Skeletal muscle satellite cell (primary cell): ENCODE measurements around the gene CTSO. TPM values are rescaled to one million over a fixed set of nuclear protein-coding genes. Genes with fewer than 3 reads are reported as not detected.
A peak's percentile ranks its signal among the peaks of the same experiment; 100 is the strongest.

Experiments
- H3K27me3 ChIP-seq: 2 replicates; pipeline ENCODE4 v1.7.0; 2013; ENCODE audit warnings: low read length; ENCODE audit not compliant: control insufficient read depth, insufficient read depth
- H3K36me3 ChIP-seq: 2 replicates; pipeline ENCODE4 v1.7.0; 2013; ENCODE audit warnings: mild to moderate bottlenecking, control low read depth, low read length; ENCODE audit not compliant: insufficient read depth
- H3K4me1 ChIP-seq: 2 replicates; pipeline ENCODE4 v1.7.0; 2013; ENCODE audit warnings: low read length; ENCODE audit not compliant: control insufficient read depth, insufficient read depth
- H3K4me2 ChIP-seq: 2 replicates; pipeline ENCODE4 v1.7.0; 2013; ENCODE audit warnings: mild to moderate bottlenecking, low read length
- H3K4me3 ChIP-seq: 2 replicates; pipeline ENCODE4 v1.7.0; 2013; ENCODE audit warnings: low read length
- H3K9ac ChIP-seq: 2 replicates; pipeline ENCODE4 v1.7.0; 2013; ENCODE audit warnings: mild to moderate bottlenecking, low read depth, low read length, moderate library complexity
- H3K9me3 ChIP-seq: replicated peaks from 2 replicates; pipeline ENCODE4 v1.7.0; 2013; ENCODE audit warnings: mild to moderate bottlenecking, control low read depth, low read length
- total RNA-seq: library from RNA; depleted of rRNA; stranded (reverse); fragments of >200 nt; gene quantifications from 2 replicates; pipeline ENCODE4 v1.2.3, GENCODE V29; 2012; rRNA removed

CTSO gene
- total RNA-seq: 6.8 and 8.3 TPM in 2 replicates

GRCh38 chr4:155953151-155954117 is at the start of gene CTSO:
TSS of gene CTSO (minus strand) at chr4:155953866. CDS start at chr4:155953847, 19 bp downstream.
- Histone ChIP-seq H3K36me3 (no peaks in the 10 kb centered on the region), H3K4me1 (peaks cover 11% of the 10 kb centered on the region), H3K9me3 (no peaks in the 10 kb centered on the region), H3K9ac (peak within 1 kb of the TSS; percentile 94), H3K4me3 (peak within 1 kb of the TSS; percentile 76), H3K27me3 (no peaks in the 10 kb centered on the region), H3K4me2 (peak within 1 kb of the TSS; percentile 92)

- Histone ChIP-seq H3K4me2 (no peak overlapping the region), H3K9ac (no peak overlapping the region), H3K4me3 (no peak overlapping the region), H3K4me1 (peaks cover 5% of the 10 kb centered on the region), H3K9me3 (no peaks in the 10 kb centered on the region), H3K27me3 (no peaks in the 10 kb centered on the region), H3K36me3 (no peaks in the 10 kb centered on the region)
Observed at GRCh38 chr4:156000491-156000890, 46.8 kb upstream of the CTSO start.

- Histone ChIP-seq H3K36me3 (no peaks in the 10 kb centered on the region), H3K4me2 (no peak overlapping the region), H3K27me3 (no peaks in the 10 kb centered on the region), H3K9ac (no peak overlapping the region), H3K4me3 (no peak overlapping the region), H3K9me3 (no peaks in the 10 kb centered on the region), H3K4me1 (peaks cover 5% of the 10 kb centered on the region)
Observed at GRCh38 chr4:155999725-156000124, 46.1 kb upstream of the CTSO start.

- no peaks in the 10 kb centered on the region for H3K27me3 ChIP-seq
- H3K36me3 ChIP-seq: no peaks in the 10 kb centered on the region
- H3K4me1 ChIP-seq: peaks cover 5% of the 10 kb centered on the region
- no peak overlapping the region for H3K9ac ChIP-seq
- no peak overlapping the region for H3K4me3 ChIP-seq
- no peaks in the 10 kb centered on the region for H3K9me3 ChIP-seq
- H3K4me2 ChIP-seq: no peak overlapping the region
Observed at GRCh38 chr4:155995069-155995468, 41.4 kb upstream of the CTSO start.

- Histone ChIP-seq H3K36me3 (no peaks in the 10 kb centered on the region), H3K27me3 (no peaks in the 10 kb centered on the region), H3K9me3 (no peaks in the 10 kb centered on the region), H3K9ac (no peak overlapping the region), H3K4me3 (no peak overlapping the region), H3K4me1 (no peaks in the 10 kb centered on the region), H3K4me2 (no peak overlapping the region)
Observed at GRCh38 chr4:155984106-155984797, 30.6 kb upstream of the CTSO start.

GRCh38 chr4:155982736-155983385 is 29.2 kb upstream of the CTSO start:
- H3K9ac ChIP-seq: no peak overlapping the region
- no peaks in the 10 kb centered on the region for H3K9me3 ChIP-seq
- H3K27me3 ChIP-seq: no peaks in the 10 kb centered on the region
- no peaks in the 10 kb centered on the region for H3K4me1 ChIP-seq
- H3K4me2 ChIP-seq: no peak overlapping the region
- no peaks in the 10 kb centered on the region for H3K36me3 ChIP-seq
- no peak overlapping the region for H3K4me3 ChIP-seq

- Histone ChIP-seq H3K4me1 (peaks cover 13% of the 10 kb centered on the region), H3K36me3 (no peaks in the 10 kb centered on the region), H3K9ac (no peak overlapping the region), H3K4me2 (no peak overlapping the region), H3K27me3 (no peaks in the 10 kb centered on the region), H3K4me3 (no peak overlapping the region), H3K9me3 (no peaks in the 10 kb centered on the region)
Observed at GRCh38 chr4:155978810-155979209, 25.1 kb upstream of the CTSO start.

GRCh38 chr4:155975511-155975910 is 21.8 kb upstream of the CTSO start:
- no peak overlapping the region for H3K9ac ChIP-seq
- peaks cover 20% of the 10 kb centered on the region for H3K4me1 ChIP-seq
- no peaks in the 10 kb centered on the region for H3K9me3 ChIP-seq
- no peak overlapping the region for H3K4me2 ChIP-seq
- no peaks in the 10 kb centered on the region for H3K36me3 ChIP-seq
- no peaks in the 10 kb centered on the region for H3K27me3 ChIP-seq
- no peak overlapping the region for H3K4me3 ChIP-seq

GRCh38 chr4:155974996-155975395 is 21.3 kb upstream of the CTSO start:
- no peaks in the 10 kb centered on the region for H3K9me3 ChIP-seq
- peaks cover 20% of the 10 kb centered on the region for H3K4me1 ChIP-seq
- no peak overlapping the region for H3K4me2 ChIP-seq
- H3K27me3 ChIP-seq: no peaks in the 10 kb centered on the region
- H3K4me3 ChIP-seq: no peak overlapping the region
- H3K36me3 ChIP-seq: no peaks in the 10 kb centered on the region
- H3K9ac ChIP-seq: no peak overlapping the region

- H3K9ac ChIP-seq: no peak overlapping the region
- no peaks in the 10 kb centered on the region for H3K9me3 ChIP-seq
- H3K4me2 ChIP-seq: no peak overlapping the region
- no peaks in the 10 kb centered on the region for H3K36me3 ChIP-seq
- H3K27me3 ChIP-seq: no peaks in the 10 kb centered on the region
- no peak overlapping the region for H3K4me3 ChIP-seq
- H3K4me1 ChIP-seq: peaks cover 20% of the 10 kb centered on the region
Observed at GRCh38 chr4:155974476-155974749, 20.7 kb upstream of the CTSO start.

GRCh38 chr4:155973639-155974475 is 20.2 kb upstream of the CTSO start:
- Histone ChIP-seq H3K4me2 (no peak overlapping the region), H3K9ac (no peak overlapping the region), H3K27me3 (no peaks in the 10 kb centered on the region), H3K4me3 (no peak overlapping the region), H3K36me3 (no peaks in the 10 kb centered on the region), H3K9me3 (no peaks in the 10 kb centered on the region), H3K4me1 (peaks cover 20% of the 10 kb centered on the region)
